SKM-1 treated with dmso at 0.1 percent for 144 hours (cell line): Measurements from ENCODE around the gene DENND4C.
A peak's percentile ranks its signal among the peaks of the same experiment; 100 is the strongest.
"Not testable (repeated sequence)": the region's sequence is repeated elsewhere in the genome, so short reads cannot be mapped to it uniquely, and the experiment has no call there.

ENCODE experiments used
- DNase-seq: peaks from one replicate; lab custom pipeline; 2025; ENCODE audit not compliant: unreplicated experiment; lab: John Stamatoyannopoulos, UW

DENND4C gene

DNA sequence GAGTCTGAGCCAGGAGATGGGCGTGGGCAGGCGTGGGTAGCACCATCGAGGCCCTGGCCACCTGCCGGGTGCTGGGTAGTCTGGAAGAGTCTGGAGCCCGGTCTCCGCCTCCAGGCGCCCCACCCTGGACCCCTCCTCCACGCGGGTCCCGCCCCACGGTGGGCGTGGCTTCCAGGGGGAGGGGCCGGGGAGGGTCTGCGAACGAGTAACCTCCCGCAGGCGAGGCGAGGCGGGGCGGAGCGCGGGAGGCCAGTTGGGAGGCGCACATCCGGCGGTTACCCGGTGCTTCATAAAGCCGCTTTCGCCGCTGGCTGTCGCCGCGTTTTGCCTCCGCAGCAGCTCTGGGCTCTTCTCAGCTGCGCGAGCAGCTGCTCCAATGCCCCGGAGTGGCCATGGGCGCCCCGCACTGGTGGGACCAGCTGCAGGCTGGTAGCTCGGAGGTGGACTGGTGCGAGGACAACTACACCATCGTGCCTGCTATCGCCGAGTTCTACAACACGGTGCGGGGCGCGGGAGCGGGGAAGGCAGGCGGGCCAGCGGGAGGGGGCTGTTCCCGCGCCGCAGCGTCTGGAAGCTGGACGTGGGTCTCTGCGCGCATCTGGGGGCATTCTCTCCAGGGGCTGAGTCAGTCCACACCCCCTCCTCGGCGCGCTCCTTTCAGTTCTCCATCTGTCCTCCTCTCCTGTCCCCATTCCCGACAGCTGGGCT lies 178.4 kb downstream of the DENND4C start, which contains the start of gene ACER2:
ACER2 (plus strand) TSS at position 317 of the 708 bp plus-strand sequence; CDS start at position 393, 76 bp downstream.
- DNase-seq: peak; percentile 80

DNA sequence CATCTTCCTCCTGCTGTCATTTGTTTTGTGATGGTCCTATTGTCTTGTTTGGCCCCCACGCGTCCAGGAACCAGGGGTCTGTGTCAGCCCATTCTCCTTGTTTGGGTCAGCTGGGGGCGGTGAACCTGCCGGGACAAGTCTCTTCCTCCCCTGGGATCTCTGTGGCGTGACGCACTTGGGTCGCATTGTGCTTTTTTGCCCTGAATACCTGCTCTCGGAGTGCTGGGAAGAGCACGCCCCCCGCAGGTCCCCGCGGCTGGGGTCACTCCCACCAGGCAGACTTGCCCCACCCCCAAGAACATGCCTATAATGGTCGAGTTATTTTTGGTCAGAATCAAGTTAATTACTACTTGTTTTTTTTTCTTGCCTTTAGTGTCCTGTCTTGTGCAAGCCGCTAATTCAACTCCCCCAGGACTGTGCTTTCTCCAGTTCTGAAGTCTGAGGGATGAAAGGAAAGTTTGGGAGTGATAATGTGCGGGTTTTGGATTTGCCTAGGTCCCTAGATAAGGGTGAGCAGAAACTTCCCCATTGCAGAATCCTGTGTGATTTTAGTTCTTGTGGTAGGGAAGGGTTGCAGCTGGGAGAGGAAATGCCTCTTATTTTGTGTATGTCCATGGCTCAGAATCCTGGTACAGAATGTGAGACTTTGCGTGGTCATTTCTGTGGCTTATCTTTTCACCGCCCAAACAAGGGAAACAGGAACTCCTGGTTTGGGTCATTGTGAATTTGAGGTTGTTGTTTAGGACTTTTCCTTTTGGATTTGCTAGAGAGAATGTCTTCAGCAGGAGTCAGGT lies 179.1 kb downstream of the DENND4C start:
- no peak for DNase-seq

DNA sequence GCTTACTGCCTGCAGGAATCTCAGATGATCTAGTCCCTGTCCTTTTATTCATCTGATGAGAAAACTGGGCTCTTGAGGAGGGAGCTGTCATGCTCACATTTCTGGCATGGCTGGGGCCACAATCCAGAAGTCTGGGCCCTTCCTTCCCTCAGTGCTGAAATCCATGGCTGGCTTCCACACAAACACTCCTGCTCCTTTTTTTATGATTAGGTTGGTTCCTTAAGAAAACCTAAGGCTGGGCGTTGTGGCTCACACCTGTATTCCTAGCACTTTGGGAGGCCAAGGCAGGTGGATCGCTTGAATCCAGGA lies 179.7 kb downstream of the DENND4C start:
- DNase-seq: no peak

DNA sequence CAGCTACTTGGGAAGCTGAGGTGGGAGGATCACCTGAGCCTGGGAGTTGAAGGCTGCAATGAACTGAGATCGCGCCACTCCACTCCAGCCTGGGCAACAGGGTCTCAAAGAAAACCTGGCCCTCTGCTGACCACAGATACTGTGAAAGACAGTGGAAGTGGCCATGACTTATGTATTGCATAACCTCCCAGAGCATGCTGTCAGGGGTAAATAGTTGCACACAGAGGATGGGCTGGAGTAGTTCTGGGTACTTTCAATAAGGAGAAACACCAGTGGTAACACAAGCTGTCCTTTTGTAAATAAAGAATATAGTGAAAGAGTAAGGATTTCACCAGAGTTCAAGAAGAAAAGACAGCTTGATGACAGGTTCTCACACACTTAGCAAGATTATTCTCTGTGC lies 180.1 kb downstream of the DENND4C start:
- no peak for DNase-seq

DNA sequence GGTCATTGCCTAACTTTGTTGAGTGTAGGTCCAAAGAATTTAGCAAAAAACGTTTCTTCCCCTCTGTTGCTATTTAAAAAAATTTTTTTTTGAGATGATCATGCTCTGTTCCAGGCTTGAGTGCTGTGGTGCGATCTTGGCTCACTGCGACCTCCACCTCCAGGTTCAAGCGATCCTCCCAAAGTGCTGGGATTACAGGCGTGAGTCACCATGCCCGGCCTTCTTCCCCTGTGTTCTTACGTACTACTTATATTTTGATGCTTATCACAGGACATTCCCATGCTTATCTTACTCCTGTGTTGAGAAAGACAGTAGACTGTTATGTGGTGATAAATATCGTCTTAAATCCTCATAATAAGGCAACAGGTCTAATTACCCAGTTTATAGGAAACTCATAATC lies 180.8 kb downstream of the DENND4C start:
- no peak for DNase-seq

DNA sequence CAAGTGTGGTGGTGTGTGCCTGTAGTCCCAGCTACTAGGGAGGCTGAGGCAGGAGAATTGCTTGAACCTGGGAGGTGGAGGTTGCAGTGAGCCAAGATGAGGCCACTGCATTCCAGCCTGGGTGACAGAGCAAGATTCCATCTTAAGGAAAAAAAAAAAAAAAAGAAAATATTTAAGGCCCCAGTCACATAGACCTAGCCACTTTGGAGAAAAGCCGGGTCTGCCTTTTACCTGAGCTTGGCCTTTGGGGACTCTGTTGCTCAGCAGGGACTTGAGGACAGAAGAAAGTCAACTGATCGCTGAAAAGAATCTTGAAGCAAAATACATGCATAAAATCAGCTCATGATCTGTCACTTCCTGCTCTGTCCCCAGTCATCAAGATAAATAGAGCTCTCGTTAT lies 183.0 kb downstream of the DENND4C start:
- not testable (repeated sequence) for DNase-seq

DNA sequence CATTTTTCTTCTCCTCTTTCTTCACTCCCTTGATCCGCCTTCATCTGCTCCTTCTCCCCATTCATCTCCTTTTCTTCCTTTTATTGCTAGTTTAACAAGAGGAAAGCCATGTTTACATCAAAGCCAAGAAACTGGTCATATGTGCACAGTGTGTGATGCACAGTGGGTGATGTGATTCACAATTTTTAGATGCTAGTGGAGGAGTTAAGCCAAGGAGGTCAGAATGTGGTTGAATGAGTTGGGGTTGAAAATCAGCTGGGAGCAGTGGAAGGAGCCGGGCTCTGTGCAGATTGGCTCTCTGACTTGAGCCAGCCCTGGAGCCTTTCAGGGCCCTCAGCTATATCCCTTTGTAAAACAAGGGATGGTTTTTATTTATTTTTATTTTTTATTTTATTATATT lies 185.7 kb downstream of the DENND4C start:
- no peak for DNase-seq

DNA sequence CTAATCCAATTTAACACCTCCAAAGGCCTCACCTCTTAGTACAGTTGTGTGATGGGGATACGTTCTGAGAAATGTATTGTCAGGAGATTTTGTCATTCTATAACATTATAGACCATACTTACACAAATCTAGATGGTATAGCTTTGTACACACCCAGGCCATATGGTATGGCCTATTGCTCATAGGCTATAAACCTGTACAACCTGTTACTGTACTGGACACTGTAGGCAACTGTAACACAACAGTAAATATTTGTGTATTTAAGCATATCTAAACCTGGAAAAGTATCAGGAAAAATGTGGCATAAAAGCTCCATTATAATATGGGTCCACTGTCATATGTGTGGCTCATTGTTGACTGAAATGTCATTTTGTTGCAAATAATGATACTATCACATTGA lies 190.4 kb downstream of the DENND4C start:
- DNase-seq: no peak
